ENCODE data around the gene KRTAP4-16. TPM values are rescaled to one million over a fixed set of nuclear protein-coding genes. Genes with fewer than 3 reads are reported as not detected.
"Not testable (repeated sequence)": the region's sequence is repeated elsewhere in the genome, so short reads cannot be mapped to it uniquely, and the experiment has no call there.

Gene KRTAP4-16
- total and polyA plus RNA-seq, 10 donors = not detected

DNA sequence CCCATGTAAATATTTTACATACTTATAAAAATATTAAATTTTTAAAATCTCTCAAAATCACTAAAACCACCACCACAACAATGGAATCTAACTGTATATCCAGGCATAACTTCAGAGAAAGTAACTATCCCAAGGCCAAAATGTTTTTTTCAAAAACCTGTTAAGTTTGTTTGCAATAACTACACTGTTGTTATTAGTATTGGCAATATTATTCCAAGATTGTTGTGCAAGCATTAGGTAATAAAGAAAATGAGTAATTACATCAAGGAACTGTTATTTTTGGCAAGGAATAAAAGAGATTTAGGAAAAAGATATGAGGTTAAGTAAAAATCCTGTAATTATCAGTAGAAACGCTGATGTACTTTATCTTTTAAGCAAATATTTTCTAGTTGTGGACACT, 25.4 kb upstream of the KRTAP4-16 start:
- TF ChIP-seq POLR2A (IDR thresholded peaks at IDR 0.05) (no peak), POLR2AphosphoS5 (IDR thresholded peaks at IDR 0.05) (no peak)
- TF ChIP-seq, protein P1, sequence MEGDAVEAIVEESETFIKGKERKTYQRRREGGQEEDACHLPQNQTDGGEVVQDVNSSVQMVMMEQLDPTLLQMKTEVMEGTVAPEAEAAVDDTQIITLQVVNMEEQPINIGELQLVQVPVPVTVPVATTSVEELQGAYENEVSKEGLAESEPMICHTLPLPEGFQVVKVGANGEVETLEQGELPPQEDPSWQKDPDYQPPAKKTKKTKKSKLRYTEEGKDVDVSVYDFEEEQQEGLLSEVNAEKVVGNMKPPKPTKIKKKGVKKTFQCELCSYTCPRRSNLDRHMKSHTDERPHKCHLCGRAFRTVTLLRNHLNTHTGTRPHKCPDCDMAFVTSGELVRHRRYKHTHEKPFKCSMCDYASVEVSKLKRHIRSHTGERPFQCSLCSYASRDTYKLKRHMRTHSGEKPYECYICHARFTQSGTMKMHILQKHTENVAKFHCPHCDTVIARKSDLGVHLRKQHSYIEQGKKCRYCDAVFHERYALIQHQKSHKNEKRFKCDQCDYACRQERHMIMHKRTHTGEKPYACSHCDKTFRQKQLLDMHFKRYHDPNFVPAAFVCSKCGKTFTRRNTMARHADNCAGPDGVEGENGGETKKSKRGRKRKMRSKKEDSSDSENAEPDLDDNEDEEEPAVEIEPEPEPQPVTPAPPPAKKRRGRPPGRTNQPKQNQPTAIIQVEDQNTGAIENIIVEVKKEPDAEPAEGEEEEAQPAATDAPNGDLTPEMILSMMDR (IDR thresholded peaks at IDR 0.05 in 8 of 11, conservative IDR thresholded peaks at IDR 0.05 in 3 of 11) = no peak
- Histone ChIP-seq H3K36me3 (no peaks in the 10 kb centered on the region), H3K4me3 (no peak overlapping the region), H3K27me3 (replicated peaks in 1 of 7) (no peaks in the 10 kb centered on the region), H3K9me3 (peaks cover 0 to under 1% (median 0%) of the 10 kb centered on the region in 8 donors), H3K4me1 (peaks cover 3 to 32% (median 8%) of the 10 kb centered on the region in 6 donors), H3K27ac (no peak overlapping the region)
- no peak for DNase-seq
- 80 to 90% (median 88%) methylated on average over 1 of the region's 1 CpG for WGBS, 5 donors
- intact Hi-C loops (cut with DNase I; ENCODE audit: low total_unique reads) = no loop called here

DNA sequence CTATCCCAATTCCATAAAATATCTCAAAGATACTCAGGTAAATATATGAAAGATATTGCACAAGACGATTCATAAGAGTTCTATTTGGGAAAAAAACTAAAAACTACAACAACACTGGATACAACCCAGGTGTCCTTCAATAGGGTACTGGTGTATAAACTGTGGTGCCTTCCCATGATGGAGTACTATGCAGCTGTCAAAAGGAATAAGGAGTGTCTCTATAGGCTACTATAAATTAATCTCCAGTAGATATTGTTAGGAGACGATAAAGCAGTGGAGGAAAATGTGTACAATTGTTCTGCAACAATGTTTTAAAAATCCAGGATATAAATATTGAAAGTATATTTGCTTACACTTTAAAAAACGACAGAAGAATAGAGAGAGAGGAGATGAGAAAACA, 24.4 kb upstream of the KRTAP4-16 start:
- no peak for DNase-seq
- intact Hi-C loops (cut with DNase I; ENCODE audit: low total_unique reads) = no loop called here
- Histone ChIP-seq H3K27ac (no peak overlapping the region), H3K9me3 (peaks cover 0 to 6% (median 0%) of the 10 kb centered on the region in 8 donors), H3K36me3 (no peaks in the 10 kb centered on the region), H3K27me3 (replicated peaks in 1 of 7) (no peaks in the 10 kb centered on the region), H3K4me3 (no peak overlapping the region), H3K4me1 (peaks cover 3 to 32% (median 8%) of the 10 kb centered on the region in 6 donors)
- WGBS, 5 donors = 80 to 91% (median 89%) methylated on average over 3 of the region's 3 CpGs
- no peak for TF ChIP-seq POLR2A (IDR thresholded peaks at IDR 0.05)
- no peak for TF ChIP-seq POLR2AphosphoS5 (IDR thresholded peaks at IDR 0.05)
- TF ChIP-seq, protein P1 (IDR thresholded peaks at IDR 0.05 in 8 of 11, conservative IDR thresholded peaks at IDR 0.05 in 3 of 11) = no peak

DNA sequence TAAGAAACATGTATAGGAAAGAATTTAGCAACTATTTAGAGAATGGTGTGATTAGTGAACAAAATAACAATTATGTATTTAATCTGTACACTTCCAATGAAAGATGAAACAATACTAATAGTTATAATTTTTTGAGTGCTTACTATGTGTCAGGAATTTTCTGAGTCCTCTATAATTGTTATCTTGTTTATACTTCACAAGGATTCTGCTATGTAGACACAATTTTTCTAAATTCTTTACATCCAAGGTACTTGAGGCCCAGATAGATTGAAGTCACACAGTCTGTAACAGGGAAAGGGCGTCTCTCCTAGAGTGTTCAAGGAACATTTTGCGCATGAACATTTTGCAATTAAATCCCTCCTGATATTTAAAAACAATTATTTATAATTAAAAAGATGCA, 23.1 kb upstream of the KRTAP4-16 start:
- intact Hi-C loops (cut with DNase I; ENCODE audit: low total_unique reads) = no loop called here
- WGBS, 5 donors = 79 to 99% (median 94%) methylated on average over 2 of the region's 2 CpGs
- H3K4me3 ChIP-seq = no peak overlapping the region
- H3K36me3 ChIP-seq = no peaks in the 10 kb centered on the region
- DNase-seq = no peak
- H3K27ac ChIP-seq = no peak overlapping the region
- peaks cover 3 to 44% (median 16%) of the 10 kb centered on the region in 6 donors for H3K4me1 ChIP-seq
- TF ChIP-seq POLR2AphosphoS5 (IDR thresholded peaks at IDR 0.05) (no peak), POLR2A (IDR thresholded peaks at IDR 0.05) (no peak)
- TF ChIP-seq, protein P1 (IDR thresholded peaks at IDR 0.05 in 8 of 11, conservative IDR thresholded peaks at IDR 0.05 in 3 of 11) = no peak
- H3K9me3 ChIP-seq = peaks cover 0 to 6% (median 0%) of the 10 kb centered on the region in 8 donors
- H3K27me3 ChIP-seq (replicated peaks in 1 of 7) = no peaks in the 10 kb centered on the region

DNA sequence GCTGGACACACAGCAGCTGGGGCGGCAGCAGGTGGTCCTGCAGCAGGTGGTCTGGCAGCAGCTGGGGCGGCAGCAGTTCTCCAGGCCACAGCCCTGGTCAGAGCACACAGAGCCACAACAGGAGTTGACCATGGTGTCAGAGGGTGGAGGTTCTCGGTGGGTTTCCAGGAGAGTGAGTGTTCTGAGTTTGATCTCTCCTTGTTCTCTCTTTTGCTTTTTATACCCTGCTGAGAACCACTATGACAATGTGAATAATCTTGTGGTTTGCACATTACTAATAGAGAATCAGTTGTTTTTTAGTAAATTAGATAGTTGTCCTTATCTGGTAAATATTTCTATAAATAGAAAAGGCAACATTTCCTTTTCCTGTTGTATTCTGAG, 22.0 kb upstream of the KRTAP4-16 start, which contains the start of gene KRTAP4-12:
TSS of gene KRTAP4-12 (minus strand) at position 192 of the 381 bp plus-strand sequence. CDS start at position 132, 60 bp downstream.
- intact Hi-C loops (cut with DNase I; ENCODE audit: low total_unique reads); H3K9me3 ChIP-seq; H3K36me3 ChIP-seq; H3K27me3 ChIP-seq (replicated peaks in 1 of 7); H3K4me3 ChIP-seq; DNase-seq; H3K27ac ChIP-seq: not testable (repeated sequence)
- peaks cover 3 to 54% (median 20%) of the 10 kb centered on the region in 6 donors for H3K4me1 ChIP-seq
- 63 to 88% (median 67%) methylated on average over 1 to 3 of the region's 3 CpGs for WGBS, 5 donors

DNA sequence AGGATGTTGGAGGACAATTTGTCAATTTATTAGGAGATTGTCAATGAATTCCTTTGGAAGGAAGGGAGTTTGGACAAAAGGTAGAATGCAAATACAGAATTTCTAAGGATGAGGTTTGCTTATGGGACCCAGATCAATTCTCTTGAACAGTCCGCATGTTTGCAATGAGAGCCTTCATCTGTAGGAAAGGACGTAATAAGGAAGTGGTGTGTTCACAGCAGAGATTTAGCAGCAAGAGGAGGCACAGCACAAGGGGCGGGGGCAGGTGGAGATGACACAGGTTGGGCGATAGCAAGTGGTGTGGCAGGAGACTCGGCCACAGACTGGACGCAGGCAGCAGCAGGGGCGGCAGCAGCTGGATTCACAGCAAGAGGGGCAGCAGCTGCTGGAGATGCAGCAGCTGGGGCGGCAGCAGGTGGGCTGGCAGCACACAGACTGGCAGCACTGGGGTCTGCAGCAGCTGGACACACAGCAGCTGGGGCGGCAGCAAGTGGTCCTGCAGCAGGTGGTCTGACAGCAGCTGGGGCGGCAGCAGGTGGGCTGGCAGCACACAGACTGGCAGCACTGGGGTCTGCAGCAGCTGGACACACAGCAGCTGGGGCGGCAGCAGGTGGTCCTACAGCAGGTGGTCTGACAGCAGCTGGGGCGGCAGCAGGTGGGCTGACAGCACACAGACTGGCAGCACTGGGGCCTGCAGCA, 21.4 kb upstream of the KRTAP4-16 start:
- H3K36me3 ChIP-seq; H3K27me3 ChIP-seq (replicated peaks in 1 of 7); DNase-seq; H3K27ac ChIP-seq; H3K9me3 ChIP-seq; H3K4me3 ChIP-seq; intact Hi-C loops (cut with DNase I; ENCODE audit: low total_unique reads): not testable (repeated sequence)
- peaks cover 3 to 60% (median 20%) of the 10 kb centered on the region in 6 donors for H3K4me1 ChIP-seq
- 81 to 87% (median 85%) methylated on average over 11 to 12 of the region's 12 CpGs for WGBS, 5 donors

Measured in spleen (tissue), 11 donors.